ENCODE results near the gene TMTC2.

GRCh38 chr12:82883394-82884355, 197.0 kb downstream of the TMTC2 start:
- TF ChIP-seq CTCF (IDR thresholded peaks at IDR 0.05), result no peak
- TF ChIP-seq POLR2A (IDR thresholded peaks at IDR 0.05), result no peak
